HepG2 (cell line): ENCODE results near the gene ADGRB3. TPM values are rescaled to one million over a fixed set of nuclear protein-coding genes. Genes with fewer than 3 reads are reported as not detected.

Experiments
- ATF2 ChIP-seq: sonication (generic); formaldehyde crosslinking; IDR thresholded peaks from 2 replicates; pipeline ENCODE4 v1.4.0; 2020; ENCODE audit warnings: missing genetic modification reagents
- GPN1 ChIP-seq: sonication (generic); formaldehyde crosslinking; IDR thresholded peaks from 2 replicates; pipeline ENCODE4 v1.5.1; 2020; ENCODE audit warnings: missing genetic modification reagents, borderline replicate concordance
- HIC2 ChIP-seq: sonication (generic); formaldehyde crosslinking; IDR thresholded peaks from 2 replicates; pipeline ENCODE4 v1.9.0; 2022; ENCODE audit warnings: low read depth, missing genetic modification reagents
- HOXA3 ChIP-seq: sonication (generic); formaldehyde crosslinking; IDR thresholded peaks from 2 replicates; pipeline ENCODE4 v1.5.0; 2020; ENCODE audit warnings: missing genetic modification reagents
- KAT8 ChIP-seq: IDR thresholded peaks from 2 replicates; pipeline ENCODE4 v1.6.1; 2016; ENCODE audit warnings: missing genetic modification reagents, missing compliant biosample characterization
- KIAA2018 ChIP-seq: sonication (generic); formaldehyde crosslinking; IDR thresholded peaks from 2 replicates; pipeline ENCODE4 v1.5.0; 2020; ENCODE audit warnings: mild to moderate bottlenecking, missing genetic modification reagents, borderline replicate concordance
- MZF1 ChIP-seq: sonication (generic); formaldehyde crosslinking; IDR thresholded peaks from 2 replicates; pipeline ENCODE4 v1.8.1; 2023; ENCODE audit warnings: mild to moderate bottlenecking, missing genetic modification reagents, borderline replicate concordance
- PAF1 ChIP-seq: IDR thresholded peaks from 2 replicates; pipeline ENCODE4 v1.6.1; 2016; ENCODE audit warnings: missing genetic modification reagents, missing compliant biosample characterization
- PLRG1 ChIP-seq: fragments of 450-650 bp; conservative IDR thresholded peaks from 2 replicates; pipeline ENCODE4 v1.6.1; 2016
- SIN3A ChIP-seq: IDR thresholded peaks from 2 replicates; pipeline ENCODE4 v1.6.1; 2011; ENCODE audit warnings: low read depth, mild to moderate bottlenecking, control low read depth, low read length, borderline replicate concordance
- SOX13 ChIP-seq, 3 experiments: fragments of 450-650 bp in 1 of 3; sonication (generic) in 1 of 3; formaldehyde crosslinking in 1 of 3; IDR thresholded peaks in 2 of 3; conservative IDR thresholded peaks in 1 of 3; 2 replicates each; pipeline versions ENCODE4 v1.5.0 to v1.6.1; 2016 to 2020; ENCODE audit warnings: antibody characterized with exemption in 1 of 3, mild to moderate bottlenecking in 1 of 3, missing compliant biosample characterization in 1 of 3, missing genetic modification reagents in 1 of 3, moderate library complexity in 1 of 3
- ZNF230 ChIP-seq: sonication (generic); formaldehyde crosslinking; IDR thresholded peaks from 2 replicates; pipeline ENCODE4 v1.4.0; 2020; ENCODE audit warnings: mild to moderate bottlenecking, missing genetic modification reagents
- ZNF546 ChIP-seq: sonication (generic); formaldehyde crosslinking; conservative IDR thresholded peaks from 2 replicates; pipeline ENCODE4 v1.8.1; 2023; ENCODE audit warnings: mild to moderate bottlenecking, missing genetic modification reagents
- ZNF564 ChIP-seq: sonication (generic); formaldehyde crosslinking; IDR thresholded peaks from 2 replicates; pipeline ENCODE4 v1.8.1; 2023; ENCODE audit warnings: mild to moderate bottlenecking, missing genetic modification reagents
- ZNF737 ChIP-seq: sonication (generic); formaldehyde crosslinking; IDR thresholded peaks from 2 replicates; pipeline ENCODE4 v1.5.0; 2020; ENCODE audit warnings: missing genetic modification reagents, mild to moderate bottlenecking, borderline replicate concordance
- ZSCAN25 ChIP-seq: sonication (generic); formaldehyde crosslinking; IDR thresholded peaks from 2 replicates; pipeline ENCODE4 v1.8.0; 2022; ENCODE audit warnings: mild to moderate bottlenecking, missing genetic modification reagents
- polyA plus RNA-seq, 8 experiments: library from polyadenylated mRNA; depleted of rRNA in 3 of 8; stranded (reverse) in 7 of 8; unstranded in 1 of 8; fragments of >200 nt; fragmentation: Illumina TruSeq in 4 of 8; extraction: Trizol in 4 of 8; gene quantifications; 2 replicates each; pipeline versions ENCODE4 v1.2.1 to v1.2.3, GENCODE V29; 2011 to 2016; ENCODE audit warnings: low read depth in 4 of 8, missing spikeins in 1 of 8, mixed read lengths in 1 of 8; ENCODE audit not compliant: insufficient read depth in 1 of 8
- total RNA-seq, 5 experiments: library from RNA; depleted of rRNA; stranded (reverse); fragments of >200 nt; fragmentation: Illumina TruSeq; extraction: Trizol; gene quantifications; 2 replicates each; pipeline ENCODE4 v1.2.3, GENCODE V29; 2016; ENCODE audit warnings: low read depth in 1 of 5
- TF ChIP-seq, protein P1 (sequence below): IDR thresholded peaks from 2 replicates; pipeline ENCODE4 v1.6.1; 2016; ENCODE audit warnings: mild to moderate bottlenecking

The ADGRB3 gene
- total and polyA plus RNA-seq, 2 of the 13 experiments (the other 11 are each of a cell fraction or from before 2014, with no cell fraction given): not detected

- peak; percentile 82; the same call in 1 of the 2 replicates for TF ChIP-seq ZSCAN25
- TF ChIP-seq MZF1: peak; percentile 88; the same call in 1 of the 2 replicates
- peak; percentile 82 for TF ChIP-seq HOXA3 (CRISPR knock-in tag)
- peak; percentile 94 for TF ChIP-seq ZNF564 (CRISPR knock-in tag)
- TF ChIP-seq PLRG1: no peak
- TF ChIP-seq ZNF546: peak; percentile 95
- TF ChIP-seq SIN3A: peak; percentile 89
- TF ChIP-seq ZNF737 (CRISPR knock-in tag): peak; percentile 86; the same call in 1 of the 2 replicates
- peak; percentile 98 for TF ChIP-seq GPN1
- TF ChIP-seq ZNF230: peak; percentile 84; the same call in 1 of the 2 replicates
- TF ChIP-seq KAT8 (CRISPR knock-in tag): peak; percentile 89
- no peak for TF ChIP-seq KIAA2018 (CRISPR knock-in tag)
- TF ChIP-seq ATF2: peak; percentile 92
- no peak for TF ChIP-seq SOX13 (IDR thresholded peaks at IDR 0.05)
- peak in 1 of 2 experiments; percentile 70; a peak in 2 of 4 replicates for TF ChIP-seq SOX13 (CRISPR knock-in tag; conservative IDR thresholded peaks at IDR 0.05 in 1 of 2, IDR thresholded peaks at IDR 0.05 in 1 of 2)
- TF ChIP-seq PAF1: no peak
- TF ChIP-seq, protein P1, sequence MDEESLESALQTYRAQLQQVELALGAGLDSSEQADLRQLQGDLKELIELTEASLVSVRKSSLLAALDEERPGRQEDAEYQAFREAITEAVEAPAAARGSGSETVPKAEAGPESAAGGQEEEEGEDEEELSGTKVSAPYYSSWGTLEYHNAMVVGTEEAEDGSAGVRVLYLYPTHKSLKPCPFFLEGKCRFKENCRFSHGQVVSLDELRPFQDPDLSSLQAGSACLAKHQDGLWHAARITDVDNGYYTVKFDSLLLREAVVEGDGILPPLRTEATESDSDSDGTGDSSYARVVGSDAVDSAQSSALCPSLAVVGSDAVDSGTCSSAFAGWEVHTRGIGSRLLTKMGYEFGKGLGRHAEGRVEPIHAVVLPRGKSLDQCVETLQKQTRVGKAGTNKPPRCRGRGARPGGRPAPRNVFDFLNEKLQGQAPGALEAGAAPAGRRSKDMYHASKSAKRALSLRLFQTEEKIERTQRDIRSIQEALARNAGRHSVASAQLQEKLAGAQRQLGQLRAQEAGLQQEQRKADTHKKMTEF: peak; percentile 86
- TF ChIP-seq HIC2 (CRISPR knock-in tag): no peak
Measured at GRCh38 chr6:69232911-69233448, 597.9 kb downstream of the ADGRB3 start (continued).
